ENCODE data around the gene ANKRD55.
"Not testable (repeated sequence)": the region's sequence is repeated elsewhere in the genome, so short reads cannot be mapped to it uniquely, and the experiment has no call there.

ANKRD55 gene

GRCh38 chr5:56112526-56113121, 120.5 kb downstream of the ANKRD55 start:
- Histone ChIP-seq H3K36me3 (ENCODE audit: control insufficient read depth, insufficient read depth, low read length) (no peaks in the 10 kb centered on the region), H3K9me3 (ENCODE audit: control insufficient read depth, low read length) (no peaks in the 10 kb centered on the region), H3K27me3 (ENCODE audit: control insufficient read depth, insufficient read depth, low read length, poor library complexity, severe bottlenecking) (no peaks in the 10 kb centered on the region), H3K4me3 (ENCODE audit: insufficient read depth, low read depth, low read length) (no peak overlapping the region), H3K4me1 (ENCODE audit: control insufficient read depth, insufficient read depth, low read length) (no peaks in the 10 kb centered on the region), H3K27ac (ENCODE audit: insufficient read depth, low read depth, low read length, poor library complexity, severe bottlenecking) (no peak overlapping the region)
- 91 to 92% methylated on average over 11 of the region's 11 CpGs for WGBS, 2 experiments

- Histone ChIP-seq H3K4me3 (ENCODE audit: insufficient read depth, low read depth, low read length) (no peak overlapping the region), H3K9me3 (ENCODE audit: control insufficient read depth, low read length) (no peaks in the 10 kb centered on the region), H3K36me3 (ENCODE audit: control insufficient read depth, insufficient read depth, low read length) (no peaks in the 10 kb centered on the region), H3K27me3 (ENCODE audit: control insufficient read depth, insufficient read depth, low read length, poor library complexity, severe bottlenecking) (no peaks in the 10 kb centered on the region), H3K4me1 (ENCODE audit: control insufficient read depth, insufficient read depth, low read length) (no peaks in the 10 kb centered on the region), H3K27ac (ENCODE audit: insufficient read depth, low read depth, low read length, poor library complexity, severe bottlenecking) (no peak overlapping the region)
- 85 to 92% methylated on average over 7 to 8 of the region's 9 CpGs for WGBS, 2 experiments
Measured at GRCh38 chr5:56111404-56111781, 121.7 kb downstream of the ANKRD55 start.

- H3K27ac ChIP-seq (ENCODE audit: insufficient read depth, low read depth, low read length, poor library complexity, severe bottlenecking) = no peak overlapping the region
- H3K9me3 ChIP-seq (ENCODE audit: control insufficient read depth, low read length) = no peaks in the 10 kb centered on the region
- H3K27me3 ChIP-seq (ENCODE audit: control insufficient read depth, insufficient read depth, low read length, poor library complexity, severe bottlenecking) = no peaks in the 10 kb centered on the region
- H3K4me3 ChIP-seq (ENCODE audit: insufficient read depth, low read depth, low read length) = no peak overlapping the region
- H3K4me1 ChIP-seq (ENCODE audit: control insufficient read depth, insufficient read depth, low read length) = no peaks in the 10 kb centered on the region
- H3K36me3 ChIP-seq (ENCODE audit: control insufficient read depth, insufficient read depth, low read length) = no peaks in the 10 kb centered on the region
- WGBS, 2 experiments = 96 to 97% methylated on average over 6 of the region's 6 CpGs
Measured at GRCh38 chr5:56110646-56111403, 122.3 kb downstream of the ANKRD55 start.

GRCh38 chr5:56108246-56108645, 124.9 kb downstream of the ANKRD55 start:
- Histone ChIP-seq H3K4me3 (ENCODE audit: insufficient read depth, low read depth, low read length) (no peak overlapping the region), H3K9me3 (ENCODE audit: control insufficient read depth, low read length) (no peaks in the 10 kb centered on the region), H3K27ac (ENCODE audit: insufficient read depth, low read depth, low read length, poor library complexity, severe bottlenecking) (no peak overlapping the region), H3K36me3 (ENCODE audit: control insufficient read depth, insufficient read depth, low read length) (no peaks in the 10 kb centered on the region), H3K4me1 (ENCODE audit: control insufficient read depth, insufficient read depth, low read length) (no peaks in the 10 kb centered on the region), H3K27me3 (ENCODE audit: control insufficient read depth, insufficient read depth, low read length, poor library complexity, severe bottlenecking) (no peaks in the 10 kb centered on the region)
- 90 to 97% methylated on average over 3 of the region's 3 CpGs for WGBS, 2 experiments

GRCh38 chr5:56106837-56107236, 126.3 kb downstream of the ANKRD55 start:
- Histone ChIP-seq H3K27me3 (ENCODE audit: control insufficient read depth, insufficient read depth, low read length, poor library complexity, severe bottlenecking) (no peaks in the 10 kb centered on the region), H3K27ac (ENCODE audit: insufficient read depth, low read depth, low read length, poor library complexity, severe bottlenecking) (no peak overlapping the region), H3K9me3 (ENCODE audit: control insufficient read depth, low read length) (no peaks in the 10 kb centered on the region), H3K4me3 (ENCODE audit: insufficient read depth, low read depth, low read length) (no peak overlapping the region), H3K36me3 (ENCODE audit: control insufficient read depth, insufficient read depth, low read length) (no peaks in the 10 kb centered on the region), H3K4me1 (ENCODE audit: control insufficient read depth, insufficient read depth, low read length) (no peaks in the 10 kb centered on the region)

GRCh38 chr5:56105511-56106291, 127.4 kb downstream of the ANKRD55 start:
- no peaks in the 10 kb centered on the region for H3K9me3 ChIP-seq (ENCODE audit: control insufficient read depth, low read length)
- no peaks in the 10 kb centered on the region for H3K4me1 ChIP-seq (ENCODE audit: control insufficient read depth, insufficient read depth, low read length)
- no peaks in the 10 kb centered on the region for H3K27me3 ChIP-seq (ENCODE audit: control insufficient read depth, insufficient read depth, low read length, poor library complexity, severe bottlenecking)
- H3K27ac ChIP-seq (ENCODE audit: insufficient read depth, low read depth, low read length, poor library complexity, severe bottlenecking) = no peak overlapping the region
- no peak overlapping the region for H3K4me3 ChIP-seq (ENCODE audit: insufficient read depth, low read depth, low read length)
- 85 to 87% methylated on average over 6 of the region's 6 CpGs for WGBS, 2 experiments
- no peaks in the 10 kb centered on the region for H3K36me3 ChIP-seq (ENCODE audit: control insufficient read depth, insufficient read depth, low read length)

- H3K27me3 ChIP-seq (ENCODE audit: control insufficient read depth, insufficient read depth, low read length, poor library complexity, severe bottlenecking) = no peaks in the 10 kb centered on the region
- H3K4me1 ChIP-seq (ENCODE audit: control insufficient read depth, insufficient read depth, low read length) = no peaks in the 10 kb centered on the region
- H3K27ac ChIP-seq (ENCODE audit: insufficient read depth, low read depth, low read length, poor library complexity, severe bottlenecking) = no peak overlapping the region
- H3K4me3 ChIP-seq (ENCODE audit: insufficient read depth, low read depth, low read length) = no peak overlapping the region
- H3K36me3 ChIP-seq (ENCODE audit: control insufficient read depth, insufficient read depth, low read length) = no peaks in the 10 kb centered on the region
- no peaks in the 10 kb centered on the region for H3K9me3 ChIP-seq (ENCODE audit: control insufficient read depth, low read length)
- 93 to 97% methylated on average over 1 of the region's 1 CpG for WGBS, 2 experiments
Measured at GRCh38 chr5:56102889-56103288, 130.2 kb downstream of the ANKRD55 start.

GRCh38 chr5:56102207-56102606, 130.9 kb downstream of the ANKRD55 start:
- 92 to 94% methylated on average over 9 of the region's 9 CpGs for WGBS, 2 experiments
- not testable (repeated sequence) for H3K9me3 ChIP-seq (ENCODE audit: control insufficient read depth, low read length)

GRCh38 chr5:56101180-56101579, 131.9 kb downstream of the ANKRD55 start:
- Histone ChIP-seq H3K36me3 (ENCODE audit: control insufficient read depth, insufficient read depth, low read length) (no peaks in the 10 kb centered on the region), H3K9me3 (ENCODE audit: control insufficient read depth, low read length) (no peaks in the 10 kb centered on the region), H3K27me3 (ENCODE audit: control insufficient read depth, insufficient read depth, low read length, poor library complexity, severe bottlenecking) (no peaks in the 10 kb centered on the region), H3K27ac (ENCODE audit: insufficient read depth, low read depth, low read length, poor library complexity, severe bottlenecking) (no peak overlapping the region), H3K4me1 (ENCODE audit: control insufficient read depth, insufficient read depth, low read length) (no peaks in the 10 kb centered on the region), H3K4me3 (ENCODE audit: insufficient read depth, low read depth, low read length) (no peak overlapping the region)
- WGBS, 2 experiments = 96 to 98% methylated on average over 2 to 3 of the region's 3 CpGs

More at GRCh38 chr5:56102207-56102606, 130.9 kb downstream of the ANKRD55 start:
- H3K36me3 ChIP-seq (ENCODE audit: control insufficient read depth, insufficient read depth, low read length); H3K27me3 ChIP-seq (ENCODE audit: control insufficient read depth, insufficient read depth, low read length, poor library complexity, severe bottlenecking); H3K4me1 ChIP-seq (ENCODE audit: control insufficient read depth, insufficient read depth, low read length); H3K4me3 ChIP-seq (ENCODE audit: insufficient read depth, low read depth, low read length); H3K27ac ChIP-seq (ENCODE audit: insufficient read depth, low read depth, low read length, poor library complexity, severe bottlenecking): not testable (repeated sequence)

- H3K36me3 ChIP-seq (ENCODE audit: control insufficient read depth, insufficient read depth, low read length) = no peaks in the 10 kb centered on the region
- H3K27ac ChIP-seq (ENCODE audit: insufficient read depth, low read depth, low read length, poor library complexity, severe bottlenecking) = no peak overlapping the region
- no peak overlapping the region for H3K4me3 ChIP-seq (ENCODE audit: insufficient read depth, low read depth, low read length)
- H3K4me1 ChIP-seq (ENCODE audit: control insufficient read depth, insufficient read depth, low read length) = no peaks in the 10 kb centered on the region
- no peaks in the 10 kb centered on the region for H3K27me3 ChIP-seq (ENCODE audit: control insufficient read depth, insufficient read depth, low read length, poor library complexity, severe bottlenecking)
- H3K9me3 ChIP-seq (ENCODE audit: control insufficient read depth, low read length) = no peaks in the 10 kb centered on the region
- 93 to 97% methylated on average over 3 of the region's 3 CpGs for WGBS, 2 experiments
Measured at GRCh38 chr5:56100439-56101176, 132.5 kb downstream of the ANKRD55 start.
